CD4-positive, alpha-beta T cell treated with Interleukin-21 for 1 hour (primary cell): ENCODE measurements around the gene CEP72.
"Not testable (repeated sequence)": the region's sequence is repeated elsewhere in the genome, so short reads cannot be mapped to it uniquely, and the experiment has no call there.

Source experiments
- DNase-seq: peaks from one replicate; pipeline ENCODE4 v3.0.0-alpha.2; 2020

CEP72 gene

DNA sequence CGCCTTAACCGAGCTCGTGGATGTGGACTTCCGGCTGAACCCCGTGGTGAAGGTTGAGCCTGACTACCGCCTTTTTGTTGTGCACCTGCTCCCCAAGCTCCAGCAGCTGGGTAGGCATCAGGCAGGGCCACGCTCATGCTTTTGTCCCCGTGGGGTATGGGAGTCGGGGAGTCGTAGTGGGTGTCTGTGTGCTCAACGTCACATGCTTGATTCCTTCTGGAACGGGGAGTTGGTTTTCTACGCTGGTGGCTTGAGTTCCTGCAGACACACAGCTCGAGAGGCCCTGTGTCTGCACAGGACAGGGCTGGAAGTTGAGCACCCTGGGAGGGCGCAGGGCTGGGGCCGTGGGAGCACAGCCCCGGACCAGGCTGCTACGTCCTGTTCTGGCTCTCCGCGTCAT, 8.0 kb downstream of the CEP72 start:
- DNase-seq: no peak

DNA sequence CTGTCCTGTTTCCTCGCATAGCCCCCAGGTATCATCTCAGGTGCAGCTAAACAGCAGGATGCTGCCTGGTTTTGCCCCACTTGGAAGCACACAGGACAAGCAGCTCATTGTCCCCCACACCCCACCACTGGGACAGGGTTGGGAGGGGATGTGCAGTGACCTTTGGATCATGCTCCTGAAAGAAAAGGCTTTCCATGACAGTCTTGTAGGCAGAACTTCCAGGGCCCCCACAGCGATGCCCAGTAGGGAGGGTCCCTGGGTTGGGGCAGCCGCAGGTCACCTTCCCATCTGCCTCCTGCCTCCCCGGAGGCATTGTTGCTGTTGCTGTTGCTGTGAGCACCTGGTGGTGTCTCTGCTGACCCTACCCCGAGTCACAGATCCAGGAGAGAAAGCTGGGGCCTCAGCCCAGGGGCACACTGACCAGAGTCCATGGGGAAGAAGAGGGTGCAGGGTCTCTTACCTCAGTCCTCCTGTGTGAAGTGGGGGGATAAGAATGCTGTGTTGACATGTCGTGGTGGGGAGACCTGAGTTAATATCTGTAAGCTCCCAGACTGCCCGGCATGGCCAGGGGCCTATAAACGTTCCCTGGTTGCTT, 8.5 kb downstream of the CEP72 start:
- no peak for DNase-seq

DNA sequence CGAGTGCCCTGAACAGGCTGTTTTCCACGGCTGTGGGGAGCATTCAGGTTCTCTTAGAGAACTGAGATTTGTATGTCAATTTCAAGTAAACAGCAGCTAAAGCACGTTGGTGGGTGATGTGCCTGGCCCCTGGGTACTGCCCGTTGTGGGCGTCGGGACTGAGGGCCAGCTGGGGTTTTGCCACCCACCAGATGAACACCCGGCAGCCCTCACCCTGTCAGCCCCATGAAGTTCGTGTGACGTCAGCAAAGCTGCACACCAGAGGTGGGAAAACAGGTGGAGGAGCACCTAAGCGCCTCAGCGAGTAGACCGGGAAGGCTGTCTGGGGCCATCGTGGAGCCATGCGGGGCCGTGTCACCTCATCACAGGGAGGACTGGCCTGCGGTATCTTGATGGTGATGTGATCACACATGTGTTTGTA, 9.2 kb downstream of the CEP72 start:
- DNase-seq: no peak

DNA sequence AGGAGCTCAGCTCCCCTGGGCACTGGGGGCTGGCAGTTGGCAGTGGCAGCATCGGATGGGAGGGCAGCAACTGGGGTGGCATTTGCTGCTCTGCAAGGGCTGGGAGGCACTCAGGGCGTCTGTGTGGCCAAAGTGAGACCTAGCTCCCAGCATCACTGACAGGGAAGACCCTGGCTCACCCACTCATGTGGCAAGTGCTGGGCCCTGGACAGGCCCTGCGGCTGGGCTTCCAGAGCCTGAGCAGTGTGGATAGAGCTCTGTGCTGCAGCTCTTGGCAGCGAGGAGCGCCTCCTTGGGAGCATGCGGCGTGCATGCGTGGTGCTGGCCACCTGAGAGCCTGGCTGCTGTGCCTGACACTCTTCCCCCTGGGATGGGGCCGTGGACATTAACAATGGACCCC, 10.2 kb downstream of the CEP72 start:
- no peak for DNase-seq

DNA sequence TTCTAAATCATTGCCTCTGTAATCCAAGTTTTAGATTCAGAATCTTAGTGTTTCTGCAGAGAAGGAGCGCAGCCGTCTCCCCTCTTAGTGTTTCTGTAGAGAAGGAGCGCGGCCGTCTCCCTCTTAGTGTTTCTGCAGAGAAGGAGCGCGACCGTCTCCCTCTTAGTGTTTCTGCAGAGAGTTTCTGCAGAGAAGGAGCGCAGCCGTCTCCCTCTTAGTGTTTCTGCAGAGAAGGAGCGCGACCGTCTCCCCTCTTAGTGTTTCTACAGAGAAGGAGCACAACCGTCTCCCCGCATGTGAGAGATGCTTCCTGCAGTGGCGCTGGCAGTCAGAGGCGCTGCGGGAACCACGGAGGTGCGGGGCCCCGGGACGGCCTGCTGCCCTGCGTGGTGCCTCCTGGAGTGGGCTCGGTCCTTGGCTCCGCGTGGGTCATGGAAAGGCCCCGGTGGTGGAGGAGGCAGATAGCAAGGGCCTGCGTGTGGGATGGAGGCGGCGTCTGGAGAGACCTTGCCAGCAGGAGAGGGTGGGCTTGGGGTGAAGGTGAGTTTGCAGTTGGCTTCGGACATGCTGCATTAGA, 10.9 kb downstream of the CEP72 start:
- DNase-seq: no peak

DNA sequence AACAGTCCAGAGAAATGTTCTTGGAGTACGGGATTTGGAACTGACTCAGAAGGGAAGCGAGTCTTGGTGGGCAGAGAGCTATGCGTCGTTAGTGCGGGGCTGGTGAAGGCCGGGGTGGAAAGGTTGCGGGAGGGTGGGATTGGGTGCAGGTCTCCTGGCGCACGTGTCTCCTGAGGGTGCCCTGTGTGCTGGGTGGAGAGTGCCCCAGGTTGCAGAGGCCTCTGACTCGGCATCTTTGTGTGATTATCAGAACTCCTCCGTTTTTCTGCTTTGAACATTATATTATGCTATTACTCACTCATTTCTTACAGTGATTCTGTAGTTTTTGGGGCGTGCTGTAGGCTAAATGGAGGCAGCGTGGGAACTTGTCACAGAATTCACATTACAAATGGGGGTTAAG, 11.4 kb downstream of the CEP72 start:
- no peak for DNase-seq

DNA sequence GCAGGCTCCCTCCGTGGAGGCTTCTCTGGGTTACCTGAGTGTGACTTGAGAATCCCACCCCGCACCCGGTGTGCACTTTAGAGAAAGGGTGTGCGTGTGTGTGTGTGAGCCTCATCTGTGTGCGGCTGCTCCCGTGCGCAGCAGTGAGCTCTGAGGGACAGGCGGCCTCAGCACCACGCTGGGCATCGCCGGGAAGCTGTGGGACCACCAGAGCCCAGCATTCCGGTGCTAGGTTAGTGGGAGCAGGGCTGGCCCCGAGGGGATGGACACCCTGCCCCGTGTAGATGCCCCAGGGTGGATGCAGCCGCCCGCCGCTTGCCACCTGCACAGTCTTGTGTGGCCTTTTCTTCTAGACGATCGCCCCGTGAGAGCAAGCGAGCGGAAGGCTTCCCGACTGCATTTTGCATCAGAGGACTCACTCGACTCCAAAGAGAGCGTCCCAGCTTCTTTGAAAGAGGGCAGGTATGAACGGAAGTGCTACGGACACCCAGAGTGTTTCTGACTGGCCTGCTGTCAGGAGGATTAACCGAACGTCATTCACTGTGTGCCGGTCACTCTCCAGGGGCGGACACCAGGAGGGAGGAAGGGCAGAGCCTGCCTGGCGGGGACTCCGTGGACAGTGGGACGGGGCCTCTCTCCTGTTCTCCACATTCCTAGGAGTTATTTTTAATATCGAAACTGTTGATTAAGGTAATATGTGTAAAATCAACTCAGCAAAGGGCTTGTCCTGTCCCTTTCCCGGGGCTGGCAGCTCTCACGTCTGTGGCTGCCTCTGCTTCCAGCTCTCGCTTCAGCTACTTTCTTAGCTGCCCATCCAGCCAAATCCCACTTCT, 12.2 kb downstream of the CEP72 start:
- DNase-seq: no peak

DNA sequence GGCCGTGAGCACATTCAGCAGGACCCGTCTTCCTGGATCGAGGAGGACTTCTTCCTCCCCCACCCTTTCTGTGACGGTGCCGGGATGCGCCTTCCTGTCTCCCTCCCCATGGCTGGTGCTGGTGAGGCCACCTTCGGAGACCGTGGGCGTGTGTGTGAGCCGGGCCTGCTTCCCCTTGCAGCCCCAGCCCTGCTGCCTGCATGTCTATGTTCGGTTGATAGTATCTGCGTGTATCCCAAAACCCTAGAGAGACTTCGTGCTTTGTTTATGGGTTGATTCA, 12.8 kb downstream of the CEP72 start:
- no peak for DNase-seq

DNA sequence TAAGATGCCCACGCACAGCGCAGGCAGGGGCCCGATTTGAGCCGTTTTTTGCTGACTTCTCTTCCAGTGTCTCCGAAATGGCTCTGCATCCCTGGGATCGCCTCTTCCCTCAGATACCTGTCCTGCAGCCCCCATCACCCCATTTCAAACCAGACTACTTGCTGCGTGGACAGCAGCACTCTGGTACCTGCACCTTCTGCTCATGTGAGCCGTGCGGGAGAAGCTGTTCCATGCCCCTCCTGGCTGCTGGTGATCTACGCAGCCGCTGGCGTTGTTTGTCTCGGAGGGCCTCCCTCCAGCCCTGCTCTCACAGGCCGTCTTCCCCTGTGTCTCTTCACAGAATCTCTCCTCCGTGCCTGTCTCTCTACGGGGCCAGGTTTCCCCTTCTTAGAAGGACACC, 13.4 kb downstream of the CEP72 start:
- no peak for DNase-seq

DNA sequence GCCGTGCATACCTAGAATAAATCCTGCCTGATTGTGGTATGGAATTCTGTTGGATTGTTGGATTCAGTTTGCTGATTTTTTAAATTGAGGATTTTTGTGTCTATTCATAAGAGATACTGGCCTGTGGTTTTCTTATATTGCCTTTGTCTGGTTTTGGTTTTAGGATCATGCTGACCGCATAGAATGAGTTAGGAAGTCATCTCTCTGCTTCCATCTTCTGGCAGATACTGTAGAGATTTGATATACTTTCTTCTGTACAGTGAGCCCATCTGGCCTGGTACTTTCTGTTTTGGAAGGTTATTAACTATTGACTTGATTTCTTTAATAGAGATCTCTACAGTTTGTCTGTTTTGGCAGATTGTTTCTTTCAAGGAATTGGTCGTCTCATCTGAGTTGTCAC, 14.7 kb downstream of the CEP72 start:
- no peak for DNase-seq

DNA sequence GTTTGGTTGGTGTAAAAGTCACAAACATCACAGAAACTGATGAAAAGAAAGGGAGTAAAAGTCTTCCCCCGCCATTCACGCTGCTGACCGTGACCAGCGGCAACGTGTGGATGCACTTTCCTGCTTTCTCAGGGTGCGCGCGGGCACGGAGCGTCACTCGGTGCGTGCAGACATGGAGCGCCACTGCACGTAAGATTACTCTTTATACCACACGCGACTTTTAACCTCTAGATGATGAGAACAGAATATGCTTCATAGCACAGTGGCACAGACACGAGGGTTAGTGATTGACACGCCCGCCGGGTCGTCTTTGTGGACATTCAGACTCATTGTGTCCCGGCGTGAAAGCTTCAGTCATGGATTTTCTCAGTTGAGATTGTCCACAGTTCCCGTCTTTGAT, 15.7 kb downstream of the CEP72 start:
- no peak for DNase-seq

DNA sequence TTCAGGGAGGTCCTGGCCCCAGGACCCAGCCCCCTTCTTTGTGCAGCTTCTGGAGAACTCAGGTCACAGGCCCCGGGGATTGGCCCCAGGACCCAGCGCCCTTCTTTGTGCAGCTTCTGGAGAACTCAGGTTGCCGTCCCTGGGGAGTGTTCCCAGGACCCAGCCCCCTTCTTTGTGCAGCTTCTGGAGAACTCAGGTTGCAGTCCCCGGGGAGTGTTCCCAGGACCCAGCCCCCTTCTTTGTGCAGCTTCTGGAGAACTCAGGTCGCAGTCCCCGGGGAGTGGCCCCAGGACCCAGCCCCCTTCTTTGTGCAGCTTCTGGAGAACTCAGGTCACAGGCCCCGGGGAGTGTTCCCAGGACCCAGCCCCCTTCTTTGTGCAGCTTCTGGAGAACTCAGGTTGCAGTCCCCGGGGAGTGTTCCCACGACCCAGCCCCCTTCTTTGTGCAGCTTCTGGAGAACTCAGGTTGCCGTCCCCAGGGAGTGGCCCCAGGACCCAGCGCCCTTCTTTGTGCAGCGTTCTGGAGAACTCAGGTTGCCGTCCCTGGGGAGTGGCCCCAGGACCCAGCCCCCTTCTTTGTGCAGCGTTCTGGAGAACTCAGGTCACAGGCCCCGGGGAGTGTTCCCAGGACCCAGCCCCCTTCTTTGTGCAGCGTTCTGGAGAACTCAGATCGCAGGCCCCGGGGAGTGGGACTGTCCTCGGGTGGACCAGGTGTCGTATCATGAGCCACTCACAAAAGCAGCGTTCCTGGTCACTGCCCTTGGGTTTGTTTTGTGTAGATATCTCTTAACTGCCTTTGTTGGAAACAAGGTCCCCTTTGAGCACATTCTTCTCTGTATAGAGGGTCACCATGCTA, 16.4 kb downstream of the CEP72 start:
- not testable (repeated sequence) for DNase-seq

DNA sequence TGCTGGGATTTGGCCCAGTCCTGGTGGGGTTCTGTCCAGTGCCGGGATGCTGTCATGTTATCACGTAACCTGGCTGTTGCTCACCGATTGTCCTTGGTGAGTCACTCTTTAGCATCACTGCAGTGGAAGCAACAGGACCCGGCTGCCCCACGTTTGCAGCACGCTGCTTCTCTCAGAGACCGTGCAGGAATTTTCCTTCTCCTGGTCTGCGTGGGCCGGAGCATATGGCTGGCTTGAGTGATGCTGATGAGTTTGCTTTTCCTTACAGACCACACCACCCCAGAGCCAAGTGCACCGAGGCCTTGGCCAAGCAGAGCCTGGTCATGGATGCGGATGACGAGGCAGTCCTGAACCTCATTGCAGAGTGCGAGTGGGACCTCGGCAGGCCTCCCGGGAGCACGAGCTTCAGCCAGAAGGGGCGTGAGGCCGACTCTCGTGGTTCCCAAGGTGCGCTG, 21.4 kb downstream of the CEP72 start:
- no peak for DNase-seq

DNA sequence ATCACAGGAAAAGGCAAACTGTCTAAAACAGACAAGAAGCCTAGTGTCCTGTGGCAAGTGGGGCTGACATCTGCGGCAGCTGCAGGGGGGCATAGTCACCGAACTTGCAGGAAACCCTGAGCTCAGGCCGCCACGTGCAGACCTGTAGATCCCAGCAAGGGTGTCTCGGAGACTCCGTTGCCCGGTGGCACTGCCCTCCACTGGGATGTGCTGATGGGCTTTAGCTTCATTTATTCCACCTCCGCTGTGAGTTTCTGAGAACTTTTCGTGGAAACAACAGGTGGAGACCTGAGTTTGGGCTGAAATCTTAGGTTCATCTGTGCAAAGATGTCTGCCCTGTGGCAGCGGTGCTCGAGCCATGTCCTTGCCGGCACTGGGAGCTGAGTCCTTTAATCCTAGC, 22.1 kb downstream of the CEP72 start:
- no peak for DNase-seq

DNA sequence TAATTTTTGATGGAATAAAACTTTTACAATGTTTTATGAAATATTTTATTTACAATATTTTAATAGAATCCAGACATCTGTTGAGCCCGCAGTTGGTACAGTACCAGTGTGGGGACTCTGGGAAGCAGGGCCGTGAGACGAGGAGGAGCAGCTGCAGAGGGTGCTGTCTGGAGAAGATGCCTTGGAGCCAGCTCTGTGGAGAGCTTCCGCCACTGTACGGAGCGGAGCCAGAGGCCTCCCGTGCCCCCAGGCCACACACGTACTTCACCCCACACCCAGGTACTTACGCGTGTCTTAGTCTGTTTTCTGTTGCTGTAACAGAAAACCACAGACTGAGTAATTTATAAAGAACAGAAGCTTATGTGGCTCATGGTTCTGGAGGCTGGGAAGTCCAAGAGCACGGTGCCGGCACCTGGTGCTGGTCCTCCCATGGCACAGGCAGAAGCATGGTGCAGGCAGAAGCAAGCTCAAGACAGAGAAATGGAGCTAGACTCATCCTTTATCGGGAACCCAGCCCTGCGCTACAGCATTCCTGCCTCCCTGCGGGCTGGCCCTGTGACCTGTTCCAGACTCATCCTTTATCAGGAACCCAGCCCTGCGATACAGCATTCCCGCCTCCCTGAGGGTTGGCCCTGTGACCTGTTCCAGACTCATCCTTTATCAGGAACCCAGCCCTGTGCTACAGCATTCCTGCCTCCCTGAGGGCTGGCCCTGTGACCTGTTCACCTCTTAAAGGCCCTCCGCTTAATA, 23.3 kb downstream of the CEP72 start:
- DNase-seq: no peak

DNA sequence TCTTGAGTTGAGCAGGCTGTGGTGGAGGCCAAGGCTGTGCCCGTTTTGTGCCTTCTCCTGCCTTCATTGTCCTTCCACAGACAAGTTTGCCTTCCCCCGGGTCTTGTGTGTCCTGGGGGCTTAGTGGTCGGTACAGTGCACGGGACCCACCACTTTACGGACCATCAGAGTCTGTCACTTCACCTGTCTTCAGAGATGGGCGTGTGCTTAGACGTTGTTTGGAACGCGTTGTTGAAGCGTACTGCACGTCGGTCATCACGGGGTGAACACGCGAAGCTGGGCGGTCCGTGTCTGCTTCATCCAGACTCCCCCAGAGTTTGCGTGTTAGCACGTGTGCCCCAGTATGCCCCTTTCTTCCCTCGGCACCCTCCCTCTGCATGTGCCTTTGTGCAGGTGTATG, 24.8 kb downstream of the CEP72 start:
- DNase-seq: no peak

DNA sequence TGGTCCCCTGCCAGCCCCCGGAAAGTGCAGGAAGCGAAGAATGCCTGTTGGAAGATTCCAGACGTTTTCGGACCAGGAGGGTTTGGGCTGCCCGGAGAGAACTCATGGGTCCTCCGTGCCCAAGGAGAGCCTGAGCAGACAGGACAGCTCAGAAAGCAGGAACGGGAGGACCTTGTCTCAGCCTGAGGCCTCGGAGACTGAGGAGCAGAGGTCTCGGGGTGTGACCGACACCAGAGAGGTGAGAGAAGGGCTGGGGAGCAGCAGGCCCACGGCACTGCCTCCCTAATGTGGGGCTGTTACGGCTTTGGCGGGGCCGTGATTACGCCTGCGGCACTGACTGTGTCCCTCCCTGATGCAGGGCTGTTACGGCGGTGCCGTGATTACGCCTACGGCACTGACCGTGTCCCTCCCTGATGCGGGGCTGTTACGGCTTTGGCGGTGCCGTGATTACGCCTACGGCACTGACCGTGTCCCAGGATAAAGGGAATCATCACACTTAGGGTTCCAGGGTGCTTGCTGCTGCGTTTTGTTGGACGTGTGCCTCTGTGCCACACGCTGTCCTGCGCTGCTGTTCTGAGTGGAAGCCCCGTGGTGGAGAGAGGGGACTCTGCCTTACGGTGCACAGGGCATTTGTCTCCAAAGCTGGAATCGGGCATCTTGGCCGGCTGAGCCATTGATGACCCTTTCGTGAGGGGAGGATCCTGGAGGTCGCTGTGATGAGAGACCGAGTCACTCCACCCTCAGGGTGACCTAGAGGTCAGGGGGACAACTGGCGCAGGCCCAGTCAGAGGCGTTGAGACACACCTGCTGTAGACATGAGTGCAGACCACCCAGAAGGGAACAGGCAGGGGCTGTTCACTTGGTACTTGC, 25.7 kb downstream of the CEP72 start:
- DNase-seq: no peak

DNA sequence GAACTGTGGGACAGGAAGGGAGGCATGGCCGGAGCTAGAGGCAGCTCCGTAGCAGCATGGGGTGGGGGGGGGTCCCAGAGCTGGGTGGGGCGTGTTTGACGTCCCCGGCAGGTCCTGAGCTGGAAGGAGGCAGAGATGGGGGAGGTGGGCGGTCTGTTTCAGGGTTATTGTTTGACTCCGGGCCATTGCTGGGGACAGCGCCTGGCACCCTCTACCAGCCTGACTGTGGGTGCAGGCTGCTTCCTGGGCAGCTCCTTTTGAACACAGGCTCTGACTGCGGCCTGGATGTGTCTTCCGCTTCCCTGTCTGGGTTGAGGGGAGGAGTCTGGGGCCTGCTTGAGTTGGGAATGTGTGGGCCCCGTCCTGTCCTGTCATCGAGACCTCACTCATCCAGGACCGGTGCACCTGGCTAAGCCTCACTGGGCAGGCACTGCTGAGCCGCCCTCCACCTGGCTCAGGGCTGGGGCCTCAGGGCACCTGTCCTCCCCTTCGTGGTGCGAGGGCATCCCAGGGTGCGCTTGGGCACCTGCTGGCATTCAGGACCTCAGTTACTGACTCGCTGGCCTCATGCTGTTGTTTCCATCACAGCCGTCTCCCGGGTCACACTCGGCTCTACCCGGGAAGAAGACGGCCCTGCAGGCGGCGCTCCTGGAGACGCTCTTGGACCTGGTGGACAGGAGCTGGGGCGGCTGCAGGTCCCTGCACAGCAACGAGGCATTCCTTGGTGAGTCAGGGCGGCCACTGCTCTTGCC, 26.5 kb downstream of the CEP72 start:
- DNase-seq: no peak

DNA sequence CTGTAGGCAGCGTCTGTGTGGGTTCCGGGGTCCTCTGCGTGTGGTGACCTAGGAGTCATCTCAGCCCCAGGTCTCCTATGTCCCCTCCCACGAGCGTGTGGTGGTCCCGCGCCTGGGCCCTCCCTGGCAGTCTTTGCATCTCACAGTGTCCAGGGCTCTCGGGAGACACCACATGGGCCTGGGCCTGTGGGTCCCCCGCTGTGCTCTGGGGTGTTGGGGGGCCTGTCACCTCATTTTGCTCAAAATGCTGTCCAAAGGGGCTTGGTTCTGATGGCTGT, 27.1 kb downstream of the CEP72 start:
- DNase-seq: no peak

DNA sequence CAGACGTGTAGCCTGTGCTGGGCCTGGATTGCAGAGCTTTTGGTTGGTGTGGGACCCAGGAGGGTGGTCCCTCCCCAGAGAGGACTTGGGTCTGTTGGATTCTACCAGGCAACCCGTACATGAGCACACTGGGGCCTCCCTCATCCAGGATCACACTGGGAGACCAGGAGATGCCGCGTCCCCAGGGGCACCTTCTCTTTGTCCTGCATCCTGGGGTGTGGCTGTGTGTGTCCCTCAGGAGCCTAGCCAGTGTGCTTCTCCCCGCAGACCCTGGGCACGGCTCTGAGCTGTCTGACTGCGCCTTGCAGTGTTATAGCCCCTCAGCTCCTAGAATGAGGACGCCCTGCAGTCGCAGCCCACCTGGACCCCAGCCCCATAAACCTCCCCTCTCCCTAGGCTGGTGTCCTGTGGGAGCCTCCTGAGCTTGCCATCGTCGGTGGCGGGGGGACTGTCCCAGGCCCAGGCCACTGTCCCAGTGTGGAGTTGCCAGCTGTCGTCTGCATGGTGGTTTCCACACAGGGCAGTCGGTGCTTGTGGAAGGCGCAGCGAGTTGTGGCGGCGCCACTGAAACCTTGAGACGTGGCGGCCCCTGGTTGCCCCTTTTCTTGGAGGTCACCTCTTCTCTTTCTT, 27.6 kb downstream of the CEP72 start:
- DNase-seq: no peak
